ENCODE data around the gene TSPAN13. TPM values are rescaled to one million over a fixed set of nuclear protein-coding genes. Genes with fewer than 3 reads are reported as not detected.

TSPAN13 gene
- total and polyA plus RNA-seq, 2 of the 8 experiments (the other 6 are each of a cell fraction or from before 2014, with no cell fraction given), result 15.3 to 28.1 TPM

GRCh38 chr7:16710651-16711050, 42.9 kb upstream of the TSPAN13 start:
- no peaks in the 10 kb centered on the region for H3K79me2 ChIP-seq (ENCODE audit: control insufficient read depth in 1 of 2, insufficient read depth in 2 of 2, low read length in 2 of 2)
- ChIA-PET POLR2A (ENCODE audit: partially characterized antibody) (no interaction called here), CTCF (ENCODE audit: partially characterized antibody) (no interaction called here)
- H3K23ac ChIP-seq (ENCODE audit: insufficient read length), result no peak overlapping the region
- H3K9ac ChIP-seq (replicated peaks in 1 of 4; ENCODE audit: extremely low read depth in 1 of 4, low read depth in 3 of 4, low read length in 3 of 4), result no peak overlapping the region
- H2BK15ac ChIP-seq (ENCODE audit: low read length), result no peak overlapping the region
- no peak overlapping the region for H3K27ac ChIP-seq (ENCODE audit: low read depth, low read length)
- no peak overlapping the region for H4K8ac ChIP-seq (ENCODE audit: extremely low read depth, insufficient read depth, low read length)
- H2BK20ac ChIP-seq (ENCODE audit: low read length), result no peak overlapping the region
- no peak overlapping the region for H3K4ac ChIP-seq (replicated peaks; ENCODE audit: insufficient read length, low read depth, low read length)
- H2AFZ ChIP-seq (ENCODE audit: low read length), result no peak overlapping the region
- H3K4me1 ChIP-seq (replicated peaks in 1 of 4; ENCODE audit: control insufficient read depth in 3 of 4, insufficient read depth in 4 of 4, low read length in 3 of 4), result peaks cover 0 to 2% (median 0%) of the 10 kb centered on the region in 4 experiments; a peak in 1 of 7 replicates
- FAIRE-seq (no peak), DNase-seq (ENCODE audit: low read depth in 1 of 2, low spot score in 2 of 2) (no peak)
- H3K4me2 ChIP-seq (ENCODE audit: insufficient read depth in 1 of 2, low read depth in 2 of 2, low read length in 2 of 2), result no peak overlapping the region
- no peaks in the 10 kb centered on the region; the same call in 1 of the 2 replicates for H3K23me2 ChIP-seq (ENCODE audit: low read depth, low read length)
- no peak overlapping the region for H2AK5ac ChIP-seq (ENCODE audit: low read depth, low read length)
- no peaks in the 10 kb centered on the region for H4K20me1 ChIP-seq (replicated peaks in 1 of 2; ENCODE audit: control insufficient read depth in 1 of 2, insufficient read depth in 2 of 2, low read length in 2 of 2)
- H2BK5ac ChIP-seq (ENCODE audit: low read depth, low read length), result no peak overlapping the region
- no peak overlapping the region for H3K4me3 ChIP-seq (ENCODE audit: extremely low read depth in 1 of 4, insufficient read depth in 2 of 4, low read depth in 3 of 4, low read length in 4 of 4)
- H4K5ac ChIP-seq (ENCODE audit: insufficient read length, low read depth, low read length), result no peak overlapping the region
- H3K14ac ChIP-seq (ENCODE audit: insufficient read length), result no peak overlapping the region
- no peak overlapping the region for H4K91ac ChIP-seq (replicated peaks; ENCODE audit: insufficient read length, low read length)
- H3K27me3 ChIP-seq (replicated peaks in 1 of 4; ENCODE audit: control insufficient read depth in 3 of 4, extremely low read depth in 1 of 4, insufficient read depth in 3 of 4, low read length in 3 of 4), result peaks cover 0 to 1% (median 0%) of the 10 kb centered on the region in 4 experiments; a peak in 1 of 7 replicates
- H2BK120ac ChIP-seq (replicated peaks; ENCODE audit: low read depth, low read length), result no peak overlapping the region
- 95% methylated on average over 3 of the region's 4 CpGs; no CpG with 5 or more reads in 1 of the 2 experiments for WGBS, 2 experiments (ENCODE audit: extremely low coverage in 1 of 2, insufficient coverage in 1 of 2, insufficient read length in 1 of 2, insufficient replicate concordance in 2 of 2, low coverage in 1 of 2, low lambda C conversion rate in 2 of 2, missing lambda C conversion rate in 1 of 2)
- H3K9me3 ChIP-seq (ENCODE audit: insufficient read depth in 2 of 2, low read depth in 1 of 2, low read length in 1 of 2), result no peaks in the 10 kb centered on the region
- H3K36me3 ChIP-seq (ENCODE audit: control insufficient read depth in 2 of 4, insufficient read depth in 4 of 4, low read length in 3 of 4), result peaks cover 4 to 9% (median 6%) of the 10 kb centered on the region in 4 experiments; a peak in 6 of 8 replicates
- H2BK12ac ChIP-seq (ENCODE audit: low read depth, low read length), result no peak overlapping the region
- no peak overlapping the region for H3K56ac ChIP-seq (replicated peaks; ENCODE audit: insufficient read length, low read depth, low read length)
- H3K79me1 ChIP-seq (ENCODE audit: low read depth, low read length), result no peaks in the 10 kb centered on the region
- no peak overlapping the region for H3K18ac ChIP-seq (ENCODE audit: extremely low read depth, low read length)
- no peak for TF ChIP-seq TAF1 (IDR thresholded peaks at IDR 0.05; ENCODE audit: low read depth, low read length)
- no peak for TF ChIP-seq SIRT6 (IDR thresholded peaks at IDR 0.05; ENCODE audit: low read length)
- no peak for TF ChIP-seq TEAD4 (IDR thresholded peaks at IDR 0.05; ENCODE audit: low read depth, low read length)
- TF ChIP-seq POLR2AphosphoS5 (IDR thresholded peaks at IDR 0.05; ENCODE audit: low read depth, low read length), result no peak
- TF ChIP-seq RAD21 (IDR thresholded peaks at IDR 0.05 in 1 of 2, conservative IDR thresholded peaks at IDR 0.05 in 1 of 2; ENCODE audit: low read depth in 2 of 2, low read length in 2 of 2), result no peak
- no peak for TF ChIP-seq FOSL1 (IDR thresholded peaks at IDR 0.05; ENCODE audit: insufficient read depth, low read depth, low read length)
- TF ChIP-seq CBX5 (IDR thresholded peaks at IDR 0.05; ENCODE audit: low read depth, low read length), result no peak
- TF ChIP-seq POLR2A (IDR thresholded peaks at IDR 0.05; ENCODE audit: control extremely low read depth in 1 of 2, low read depth in 2 of 2, low read length in 2 of 2), result no peak
- no peak for TF ChIP-seq KDM5A (IDR thresholded peaks at IDR 0.05; ENCODE audit: low read length)
- TF ChIP-seq HDAC6 (IDR thresholded peaks at IDR 0.05; ENCODE audit: low read depth, low read length), result no peak
- TF ChIP-seq CHD1 (IDR thresholded peaks at IDR 0.05; ENCODE audit: low read depth, low read length), result no peak
- no peak for TF ChIP-seq TAF7 (optimal IDR thresholded peaks at IDR 0.05; ENCODE audit: borderline replicate concordance, low read depth, low read length)
- no peak for TF ChIP-seq PHF8 (conservative IDR thresholded peaks at IDR 0.05; ENCODE audit: low read depth, low read length)
- TF ChIP-seq KDM4A (IDR thresholded peaks at IDR 0.05; ENCODE audit: low read depth, low read length, severe bottlenecking), result no peak
- no peak for TF ChIP-seq NRF1 (IDR thresholded peaks at IDR 0.05; ENCODE audit: low read depth, low read length)
- TF ChIP-seq RBBP5 (IDR thresholded peaks at IDR 0.05; ENCODE audit: borderline replicate concordance, low read depth, low read length), result no peak
